DMS 273 (cell line): ENCODE data around the gene COG5.

Source experiments
- DNase-seq: peaks from one replicate; lab custom pipeline; 2025; ENCODE audit not compliant: unreplicated experiment; lab: John Stamatoyannopoulos, UW

Gene COG5

DNA sequence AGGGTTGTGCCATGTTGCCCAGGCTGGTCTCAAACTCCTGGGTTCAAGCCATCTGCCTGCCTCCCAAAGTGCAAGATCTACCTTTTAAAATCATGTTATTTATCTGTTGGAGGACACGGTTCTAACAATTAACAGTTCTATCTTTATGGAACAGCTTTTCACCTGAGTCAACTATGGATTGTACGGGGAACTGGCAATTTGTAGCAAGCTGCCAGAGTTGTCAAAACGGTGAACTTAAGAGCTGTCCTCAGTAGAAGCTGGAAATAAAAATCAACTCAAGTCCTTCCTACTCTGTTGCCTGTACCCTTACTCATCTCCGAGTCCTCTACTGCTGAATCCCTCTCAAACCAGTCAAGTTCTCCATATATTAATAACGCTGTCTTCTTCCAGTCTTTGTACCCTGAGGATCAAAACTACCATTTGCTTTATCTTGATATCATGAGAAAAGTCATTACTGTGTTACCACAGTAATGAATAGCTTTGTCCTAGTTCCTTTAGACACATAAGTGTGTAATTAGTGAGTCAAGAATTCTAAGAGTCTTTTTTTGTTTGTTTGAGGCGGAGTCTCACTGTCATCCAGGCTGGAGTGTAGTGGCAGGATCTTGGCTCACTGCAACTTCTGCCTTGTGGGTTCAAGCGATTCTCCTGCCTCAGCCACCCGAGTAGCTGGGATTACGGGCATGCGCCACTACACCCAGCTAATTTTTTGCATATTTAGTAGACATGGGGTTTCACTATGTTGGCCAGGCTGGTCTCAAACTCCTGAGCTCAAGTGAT is 366.7 kb downstream of the COG5 start:
- no peak for DNase-seq

DNA sequence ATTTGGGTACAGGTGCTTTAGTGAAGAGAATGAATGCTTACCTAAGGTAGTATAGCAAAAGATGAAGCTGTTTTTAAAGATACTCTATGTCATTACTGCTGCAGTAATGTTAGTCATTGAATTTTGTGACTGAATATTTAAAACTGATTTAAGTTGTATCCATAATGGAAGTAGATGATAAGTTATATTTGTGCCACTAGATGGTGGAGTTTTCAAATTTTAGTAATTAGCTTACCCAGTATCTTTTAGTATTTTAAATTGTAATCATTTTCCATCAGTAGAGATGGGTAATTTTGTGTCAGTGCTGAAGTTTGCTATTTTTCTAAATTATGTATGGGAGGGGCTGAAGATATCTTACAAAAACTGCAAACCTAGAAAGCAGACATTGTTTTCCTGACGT is 369.7 kb downstream of the COG5 start:
- DNase-seq = no peak

DNA sequence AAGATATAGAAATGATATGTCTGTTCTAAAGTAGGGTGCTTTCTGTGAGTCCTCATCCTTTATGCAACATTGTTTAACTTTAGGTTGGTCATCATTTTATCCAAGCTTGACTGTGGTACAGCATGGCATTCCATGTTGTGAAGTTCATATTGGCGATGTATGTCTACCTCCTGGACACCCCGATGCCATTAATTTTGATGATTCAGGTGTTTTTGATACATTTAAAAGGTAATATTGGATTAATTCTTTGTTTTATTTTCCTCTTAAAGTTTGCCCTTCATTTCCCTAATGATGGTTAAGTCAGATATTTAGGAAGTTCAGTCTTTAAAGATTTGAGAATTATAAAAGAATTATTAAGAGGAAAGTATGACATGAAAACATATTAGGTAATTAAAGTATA is 373.6 kb downstream of the COG5 start:
- DNase-seq = no peak

DNA sequence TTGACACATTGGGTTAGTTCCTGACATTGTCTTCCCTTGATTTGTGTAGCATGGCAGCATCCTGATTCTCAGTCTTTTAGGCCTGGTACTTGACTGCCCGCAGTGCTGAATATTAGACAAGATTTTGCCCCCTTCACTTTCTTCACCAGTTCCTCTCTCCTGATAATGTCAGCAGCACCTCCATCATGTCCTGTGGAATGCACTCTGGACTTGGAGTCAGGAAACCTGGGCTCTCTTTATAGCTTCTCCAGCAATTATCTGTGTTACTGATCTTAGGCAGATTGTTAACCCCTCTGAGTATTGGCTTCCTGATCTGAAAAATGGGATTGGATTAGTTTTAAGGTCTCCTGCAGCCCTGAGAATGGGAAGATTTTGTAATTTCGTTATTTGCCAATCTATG is 375.9 kb downstream of the COG5 start:
- no peak for DNase-seq

DNA sequence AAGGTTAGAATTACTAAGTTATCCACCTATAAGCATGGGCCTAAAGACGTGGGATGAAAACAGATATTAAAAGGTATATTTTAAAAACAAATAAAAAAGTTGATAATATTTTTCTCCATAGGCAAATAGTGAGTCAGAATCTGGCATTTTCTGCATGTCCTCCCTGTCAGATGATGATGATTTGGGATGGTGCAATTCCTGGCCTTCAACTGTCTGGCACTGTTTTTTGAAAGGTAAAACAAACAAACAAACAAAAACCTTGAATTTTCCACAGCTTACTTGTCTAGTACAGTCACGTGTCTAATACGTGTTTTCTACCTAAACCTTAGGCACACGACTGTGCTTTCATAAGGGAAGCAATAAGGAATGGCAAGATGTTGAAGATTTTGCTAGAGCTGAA is 377.5 kb downstream of the COG5 start:
- no peak for DNase-seq

DNA sequence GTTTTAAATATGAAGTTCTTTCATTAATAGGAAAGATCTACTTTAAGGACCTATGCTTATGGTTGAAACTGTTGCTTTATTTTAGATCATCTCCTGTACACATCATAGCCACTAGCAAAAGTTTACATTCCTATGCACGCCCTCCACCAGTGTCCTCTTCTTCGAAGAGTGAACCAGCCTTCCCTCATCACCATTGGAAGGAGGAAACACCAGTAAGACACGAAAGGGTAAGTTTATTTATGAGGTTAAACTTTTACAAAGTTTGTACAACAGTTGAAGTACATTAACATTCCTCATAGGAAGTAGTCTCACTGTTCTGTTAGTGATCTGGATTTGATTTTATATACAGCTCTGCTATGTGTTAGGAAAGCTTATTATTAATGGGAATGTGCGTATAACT is 378.0 kb downstream of the COG5 start:
- DNase-seq = no peak

DNA sequence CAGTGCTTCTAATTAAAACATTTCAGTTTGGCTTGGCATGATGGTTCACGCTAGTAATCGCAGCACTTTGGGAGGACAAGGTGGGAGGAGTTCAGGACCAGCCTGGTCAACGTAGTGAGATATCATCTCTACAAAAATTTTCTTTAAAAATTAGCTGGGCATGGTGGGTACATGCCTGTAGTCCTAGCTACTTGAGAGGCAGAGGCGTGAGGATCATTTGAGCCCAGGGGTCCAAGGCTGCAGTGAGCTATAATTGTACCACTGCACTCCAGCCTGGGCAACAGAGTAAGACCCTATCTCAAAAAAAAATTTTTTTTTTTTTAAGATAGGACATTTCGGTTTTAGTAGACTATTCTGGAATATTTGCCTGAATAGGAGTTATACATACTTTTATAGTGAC is 382.5 kb downstream of the COG5 start:
- DNase-seq = no peak

DNA sequence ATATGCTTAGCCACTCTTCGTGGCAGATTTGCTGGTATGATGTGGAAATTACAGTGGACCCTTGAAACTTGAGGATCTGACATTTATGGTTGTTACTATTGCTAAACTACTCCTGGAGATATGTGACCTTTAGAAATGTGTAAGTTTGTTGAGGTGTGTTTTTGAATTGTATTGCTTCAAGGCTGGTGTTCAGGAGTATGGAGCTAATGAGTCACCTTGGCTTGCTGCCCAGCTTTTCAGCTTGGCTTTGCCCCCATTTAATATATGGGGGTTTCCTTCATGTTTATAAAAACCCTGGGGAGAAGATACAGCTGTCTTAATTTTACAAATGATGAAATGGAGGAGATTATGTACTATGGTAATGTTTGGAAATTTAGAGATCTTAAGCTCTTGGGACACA is 383.3 kb downstream of the COG5 start:
- DNase-seq = peak; percentile 68

DNA sequence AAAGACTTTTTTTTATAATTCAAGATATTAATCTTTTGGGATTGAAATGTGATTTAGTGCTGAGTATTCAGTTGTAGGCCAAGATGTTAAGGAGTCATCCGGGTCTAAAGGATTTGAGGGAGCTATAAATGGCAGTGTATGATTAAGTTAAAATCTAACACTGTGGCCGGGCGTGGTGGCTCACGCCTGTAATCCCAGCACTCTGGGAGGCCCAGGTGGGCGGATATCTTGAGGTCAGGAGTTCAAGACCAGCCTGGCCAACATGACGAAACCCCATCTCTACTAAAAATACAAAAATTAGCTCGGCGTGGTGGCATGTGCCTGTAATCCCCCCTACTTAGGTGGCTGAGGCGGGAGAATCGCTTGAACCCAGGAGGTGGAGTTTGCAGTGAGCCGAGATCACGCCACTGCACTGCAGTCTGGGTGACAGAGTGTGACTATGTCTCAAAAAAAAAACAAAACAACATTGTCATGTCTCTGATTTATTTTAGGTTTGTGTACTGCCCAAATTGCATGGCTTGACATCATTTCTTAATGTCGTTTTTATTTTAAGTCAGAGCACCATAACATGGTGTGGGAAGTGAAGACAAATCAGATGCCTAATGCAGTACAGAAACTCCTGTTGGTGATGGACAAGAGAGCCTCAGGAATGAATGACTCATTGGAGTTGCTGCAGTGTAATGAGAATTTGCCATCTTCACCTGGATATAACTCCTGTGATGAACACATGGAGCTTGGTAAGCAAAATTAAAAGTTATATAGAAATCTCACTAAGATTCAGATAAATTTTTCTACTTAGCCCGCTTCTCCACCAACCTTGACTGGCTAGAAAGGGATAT is 384.2 kb downstream of the COG5 start:
- no peak for DNase-seq

DNA sequence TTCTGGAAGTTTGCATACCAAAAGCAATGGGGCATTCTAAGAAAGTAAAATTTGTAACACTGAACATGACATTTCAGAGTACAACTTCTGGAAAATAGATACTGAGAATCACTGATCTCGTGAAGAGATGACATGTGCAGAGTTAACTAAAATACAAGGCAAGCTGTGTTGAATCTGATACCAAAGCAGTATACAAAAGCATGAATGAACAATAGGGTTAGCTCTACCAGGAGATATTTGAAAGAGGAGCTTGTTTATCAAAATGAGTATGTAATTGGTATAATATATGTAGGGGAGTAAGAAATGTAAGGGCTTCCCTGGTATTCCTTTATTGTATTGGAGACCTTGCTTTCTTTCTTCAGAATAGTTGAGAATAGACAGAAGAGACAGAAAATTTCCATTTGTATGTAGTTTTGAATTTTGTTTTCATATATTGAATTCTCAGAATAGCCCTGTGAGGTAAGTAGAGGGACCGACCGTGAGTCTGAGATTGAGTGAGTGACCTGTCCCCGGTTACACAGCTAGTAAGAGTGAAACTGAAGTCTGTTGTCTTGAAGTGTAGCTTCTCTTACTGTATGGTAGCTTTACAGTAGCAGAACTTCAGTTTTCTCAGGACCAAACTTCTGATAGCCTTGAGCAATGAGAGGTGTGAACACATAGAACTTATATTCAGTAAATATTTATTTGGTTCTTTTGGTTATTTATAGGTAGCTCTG is 389.9 kb downstream of the COG5 start:
- no peak for DNase-seq

DNA sequence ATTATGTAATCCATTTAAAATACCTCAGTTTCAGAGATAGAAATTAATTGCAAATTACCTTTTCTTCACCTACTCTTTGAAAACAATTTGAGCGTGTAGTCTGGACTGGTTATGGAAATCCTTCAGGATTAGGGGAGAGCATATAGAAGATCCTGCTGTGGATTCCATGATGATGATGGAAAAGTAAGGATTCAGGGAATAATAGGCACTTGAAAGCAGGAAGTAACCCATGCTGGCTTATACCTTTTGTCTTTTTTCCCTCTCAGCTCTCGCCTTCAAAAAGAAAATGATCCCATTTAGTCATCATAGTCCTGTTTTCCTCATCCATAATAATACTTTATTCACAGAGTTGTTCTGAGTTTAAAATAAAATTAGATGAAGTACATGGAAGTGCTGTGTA is 390.5 kb downstream of the COG5 start:
- no peak for DNase-seq

DNA sequence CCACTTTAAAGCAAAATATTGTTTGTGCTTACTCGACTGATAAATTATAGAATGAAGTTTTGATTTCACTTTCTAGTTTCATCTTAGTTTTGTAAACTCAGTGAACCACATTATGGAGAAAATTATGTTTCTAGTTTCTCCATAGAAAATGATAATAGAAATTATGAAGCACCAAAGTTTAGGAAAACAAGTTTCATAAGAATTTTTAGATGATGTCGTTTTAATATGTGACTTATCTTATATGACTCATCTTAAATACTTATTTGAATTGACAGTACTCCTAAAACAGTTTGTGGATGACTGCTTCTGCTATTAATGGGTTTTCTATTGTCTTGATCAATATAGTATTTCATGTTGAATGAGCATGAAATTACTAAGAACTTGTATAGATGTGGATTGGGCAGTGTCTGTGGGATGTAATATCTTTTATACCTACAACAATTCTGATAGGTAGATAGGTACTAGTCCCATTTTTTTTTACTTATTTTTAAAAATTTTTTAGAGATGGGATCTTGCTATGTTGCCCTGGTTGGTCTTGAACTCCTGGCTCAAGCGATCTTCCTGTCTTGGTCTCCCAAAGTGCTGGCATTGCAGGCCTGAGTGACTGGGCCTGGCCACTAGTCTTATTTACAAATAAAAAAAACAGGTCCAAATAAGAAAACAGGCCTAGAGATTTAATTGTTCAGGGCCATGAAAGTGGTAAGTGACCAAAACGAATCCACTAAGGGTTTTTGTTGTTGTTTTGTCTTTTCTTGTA is 391.3 kb downstream of the COG5 start:
- no peak for DNase-seq

DNA sequence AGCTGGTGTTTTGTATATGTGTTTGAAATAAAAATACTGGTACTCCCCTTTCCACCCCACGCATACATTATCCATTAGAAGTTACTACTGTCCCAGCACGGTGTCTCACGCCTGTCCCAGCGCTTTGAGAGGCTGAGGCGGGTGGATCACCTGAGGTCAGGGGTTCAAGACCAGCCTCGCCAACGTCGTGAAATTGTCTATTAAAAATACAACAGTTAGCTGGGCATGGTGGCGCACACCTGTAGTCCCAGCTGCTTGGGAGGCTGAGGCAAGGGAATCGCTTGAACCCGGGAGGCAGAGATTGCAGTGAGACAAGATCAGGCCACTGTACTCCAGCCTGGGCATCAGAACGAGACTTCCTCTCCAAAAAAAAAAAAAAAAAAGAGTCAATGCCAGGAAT is 392.2 kb downstream of the COG5 start:
- DNase-seq = no peak

DNA sequence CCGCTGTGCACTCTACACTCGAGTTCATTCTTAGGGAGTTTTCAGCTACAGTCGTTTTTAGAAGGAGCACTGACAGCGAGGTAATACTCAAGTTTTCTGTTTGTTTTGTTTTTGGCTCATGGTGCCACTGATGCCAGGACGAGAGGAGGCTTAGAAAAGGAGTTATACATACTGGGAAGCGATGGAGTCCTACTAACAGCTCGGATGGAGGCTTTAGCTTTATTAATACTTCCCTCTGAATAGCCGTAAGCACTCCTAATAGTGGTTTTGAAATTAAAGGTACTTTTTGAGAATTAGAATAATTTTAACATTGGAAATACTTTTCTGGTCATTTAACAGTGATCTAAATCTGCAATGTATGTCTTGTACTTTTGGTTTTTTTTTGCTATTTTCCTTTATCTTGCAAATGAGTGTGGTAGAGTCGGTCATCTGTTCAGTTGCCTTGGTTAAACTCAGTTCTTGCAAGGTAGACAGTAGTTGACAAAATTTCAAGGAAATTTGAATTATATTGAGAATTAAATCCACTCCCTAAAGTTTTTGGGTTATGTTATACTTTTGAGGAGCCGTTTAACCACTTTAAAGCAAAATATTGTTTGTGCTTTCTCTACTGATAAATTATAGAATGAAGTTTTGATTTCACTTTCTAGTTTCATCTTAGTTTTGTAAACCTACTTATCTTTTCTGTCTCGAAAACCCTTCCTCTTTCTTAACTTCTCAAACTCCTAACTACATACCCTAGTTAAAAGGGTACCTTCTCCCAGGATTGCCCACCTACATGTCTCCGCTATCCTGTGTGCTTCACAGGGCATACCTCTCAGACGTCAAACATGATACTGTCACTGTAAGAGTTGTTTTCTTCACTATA is 393.4 kb downstream of the COG5 start:
- peak; percentile 36 for DNase-seq

DNA sequence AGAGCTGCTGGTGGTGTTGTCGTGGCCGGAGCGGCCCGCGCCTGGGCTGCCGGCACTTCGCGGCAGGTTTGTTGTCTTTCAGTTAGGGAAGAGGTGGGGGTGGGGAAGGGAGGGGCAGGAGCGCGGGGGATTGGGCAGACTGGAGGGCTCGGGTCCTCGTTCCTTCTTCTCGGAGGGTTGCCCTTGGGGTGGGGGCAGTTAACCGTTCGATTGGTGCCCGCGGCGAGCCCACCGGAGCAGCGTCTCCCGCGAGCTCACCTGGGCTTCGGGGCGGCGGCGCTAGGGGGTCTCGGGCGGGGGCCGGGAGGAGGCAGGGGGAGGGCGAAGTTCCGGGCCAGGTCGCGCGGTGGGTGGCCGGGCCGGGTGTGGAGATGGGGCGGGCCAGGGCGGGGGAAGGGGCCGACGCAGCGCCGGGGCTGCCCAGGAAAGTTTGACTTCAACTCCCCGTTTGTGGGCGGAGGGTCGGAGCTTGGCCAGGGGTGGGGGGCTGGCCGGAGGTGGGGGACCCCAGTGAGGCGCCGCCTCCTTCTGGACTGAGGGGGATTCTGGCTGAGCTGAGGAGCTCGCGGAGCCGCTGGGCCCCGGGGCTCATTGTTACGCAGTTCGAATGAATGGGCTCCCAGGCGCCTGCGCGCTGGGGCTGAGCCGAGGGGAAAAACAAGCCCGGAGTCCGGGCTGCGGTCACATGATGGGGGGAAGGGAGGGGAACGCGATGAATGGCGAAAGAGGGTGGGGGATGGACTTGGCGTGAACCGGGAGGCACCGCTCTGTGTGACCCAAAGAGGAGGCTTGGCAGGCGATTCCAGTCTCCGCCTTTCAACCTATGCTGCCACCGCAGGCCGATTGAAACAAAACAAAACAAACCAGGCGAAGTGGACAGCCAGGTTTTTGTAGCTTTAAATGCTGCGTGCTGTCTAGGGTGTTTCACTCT is 394.3 kb downstream of the COG5 start:
- peak; percentile 99 for DNase-seq

DNA sequence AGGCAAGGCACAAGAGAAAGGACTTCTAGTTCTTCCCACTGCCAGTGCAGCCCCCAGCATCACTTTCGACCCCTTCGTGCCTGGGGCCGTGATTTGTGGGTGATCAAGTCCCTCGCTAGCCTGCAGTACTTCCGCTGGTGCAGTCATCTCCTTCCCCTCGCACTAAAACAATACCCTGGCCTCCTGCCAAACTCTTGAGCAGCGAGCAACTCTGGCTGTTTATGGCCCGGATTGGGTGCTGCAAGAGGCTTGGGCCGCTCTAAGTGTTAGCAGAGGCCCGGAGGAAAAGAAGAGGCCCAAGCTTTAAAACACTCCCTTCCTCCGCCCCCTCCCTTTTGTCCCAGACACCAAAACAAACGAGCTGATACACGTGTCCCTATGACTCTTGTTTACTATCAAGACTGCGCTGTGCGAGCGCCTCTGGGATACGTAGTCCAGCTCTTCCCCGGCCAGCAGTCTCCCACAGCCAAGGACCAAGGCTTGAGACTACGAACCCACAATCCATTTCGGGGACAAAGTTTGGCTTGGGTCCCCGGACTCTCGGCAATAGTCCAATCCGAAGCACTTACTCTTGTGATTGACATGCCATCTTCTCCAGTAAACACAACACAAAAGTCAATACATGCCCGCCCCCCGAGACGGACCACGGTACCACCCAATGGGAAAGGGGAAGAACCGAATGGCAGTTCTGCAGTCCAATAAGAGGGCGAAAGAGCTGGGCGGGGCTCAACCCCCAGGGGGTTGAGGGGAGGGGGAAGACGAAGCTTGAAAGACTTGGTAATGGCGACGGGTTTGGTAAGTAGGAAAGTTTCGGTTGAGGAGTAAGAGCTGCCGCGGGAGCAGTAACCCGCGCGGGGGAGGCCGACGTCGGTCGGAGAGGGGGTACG is 395.2 kb downstream of the COG5 start, which contains the start of gene HBP1:
Gene HBP1 (plus strand): TSS at position 771 of the 887 bp plus-strand sequence. CDS start 10,891 bp downstream, outside the sequence.
- peak; percentile 100 for DNase-seq

DNA sequence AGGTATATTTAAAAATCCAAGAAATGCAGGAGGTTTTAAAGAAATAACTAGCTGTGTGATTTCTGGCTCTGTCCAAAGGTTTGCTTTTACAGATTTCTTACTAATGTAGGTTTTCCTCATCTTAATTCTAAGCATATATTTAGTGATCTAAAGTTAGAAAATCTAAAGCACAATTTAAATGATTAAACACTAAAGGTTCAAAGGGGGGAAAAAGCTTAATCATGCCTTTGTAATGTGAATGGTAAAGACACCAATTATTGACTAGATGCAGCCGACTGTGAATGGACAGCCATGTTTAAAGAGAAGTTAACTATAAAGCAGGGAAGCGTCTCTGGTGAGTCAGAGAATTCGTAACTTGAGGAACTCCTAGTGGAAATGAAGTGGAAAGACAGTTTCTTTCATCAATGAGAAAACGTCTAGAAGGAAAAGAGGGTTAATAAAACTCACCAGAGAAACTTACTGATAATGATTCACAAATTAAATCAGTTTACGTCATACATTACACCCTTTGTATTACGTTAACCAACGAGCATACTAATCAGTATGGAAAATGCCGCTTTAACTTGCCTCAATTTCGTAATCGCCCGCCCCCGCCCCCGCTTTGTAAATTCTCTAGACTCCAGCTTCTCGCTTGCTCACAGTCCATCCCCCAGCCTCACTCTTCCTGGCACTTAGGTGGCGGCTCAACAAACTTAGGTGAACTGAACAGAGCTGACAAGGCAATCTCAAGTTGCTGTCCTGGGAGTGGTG is 396.1 kb downstream of the COG5 start:
- DNase-seq = peak; percentile 91
